ENCODE results near the gene SMARCAD1.

DNA sequence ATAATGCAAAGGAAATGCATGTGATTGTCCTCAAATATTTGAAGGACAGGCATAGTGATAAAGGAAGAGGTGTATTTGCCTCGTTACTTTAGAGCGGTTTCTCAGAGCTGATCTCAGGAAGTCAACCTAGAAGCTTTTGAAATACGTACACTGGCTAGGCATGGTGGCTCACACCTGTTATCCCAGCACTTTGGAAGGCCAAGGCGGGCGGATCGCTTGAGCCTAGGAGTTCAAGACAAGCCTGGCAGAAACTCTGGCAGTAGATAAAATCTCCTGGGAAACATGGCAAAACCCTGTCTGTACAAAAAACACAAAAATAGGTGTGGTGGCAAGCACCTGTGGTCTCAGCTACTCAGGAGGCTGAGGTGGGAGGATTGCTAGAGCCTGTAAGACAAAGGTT, 24.9 kb downstream of the SMARCAD1 start:
- no peak for TF ChIP-seq CTCF (IDR thresholded peaks at IDR 0.05)
- TF ChIP-seq POLR2A (IDR thresholded peaks at IDR 0.05), result no peak
- no peak for TF ChIP-seq EP300 (IDR thresholded peaks at IDR 0.05)

Measured in upper lobe of left lung (tissue), 4 donors.